LoVo (cell line): ENCODE data around the gene ZNF586.
"Not testable (repeated sequence)": the region's sequence is repeated elsewhere in the genome, so short reads cannot be mapped to it uniquely, and the experiment has no call there.

Source experiments
- DNase-seq: peaks from one replicate; pipeline ENCODE4 v3.0.0-alpha.2; 2016; ENCODE audit warnings: low spot score

Gene ZNF586

GRCh38 chr19:57823608-57824007 is 54.1 kb downstream of the ZNF586 start:
- DNase-seq, result not testable (repeated sequence)

- DNase-seq, result no peak
These were observed 56.0 kb downstream of the ZNF586 start for GRCh38 chr19:57825511-57825910.

- no peak for DNase-seq
These were observed 59.8 kb downstream of the ZNF586 start for GRCh38 chr19:57829316-57829715.

- DNase-seq, result no peak
These were observed 60.7 kb downstream of the ZNF586 start, which contains the start of gene ZNF587B for GRCh38 chr19:57830071-57830602. Gene ZNF587B (plus strand): TSS chr19:57830299. CDS start chr19:57830529, 230 bp downstream.
